RWPE1 (cell line): ENCODE data around the gene MED9.

Source experiments
- CTCF ChIA-PET: fragments of 350-600 bp; sonication (Branson Sonifier 250); formaldehyde crosslinking; extraction: SDS; loops from one replicate; lab custom pipeline; 2021; lab: Yijun Ruan, JAX
- POLR2A ChIA-PET: fragments of 400-600 bp; formaldehyde crosslinking; extraction: SDS; loops from one replicate; lab custom pipeline; 2020; ENCODE audit warnings: antibody characterized with exemption; ENCODE audit not compliant: low non-redundant PET; lab: Yijun Ruan, JAX
- DNase-seq: peaks from one replicate; pipeline ENCODE4 v3.0.0; 2012; ENCODE audit warnings: low spot score
- H3K27ac ChIP-seq: fragments of 450-650 bp; 2 replicates; pipeline ENCODE4 v1.5.1; 2017
- TF ChIP-seq, protein P1 (sequence below): fragments of 450-650 bp; conservative IDR thresholded peaks from 2 replicates; pipeline ENCODE4 v1.5.1; 2017; ENCODE audit warnings: low read depth, mild to moderate bottlenecking

Gene MED9

DNA sequence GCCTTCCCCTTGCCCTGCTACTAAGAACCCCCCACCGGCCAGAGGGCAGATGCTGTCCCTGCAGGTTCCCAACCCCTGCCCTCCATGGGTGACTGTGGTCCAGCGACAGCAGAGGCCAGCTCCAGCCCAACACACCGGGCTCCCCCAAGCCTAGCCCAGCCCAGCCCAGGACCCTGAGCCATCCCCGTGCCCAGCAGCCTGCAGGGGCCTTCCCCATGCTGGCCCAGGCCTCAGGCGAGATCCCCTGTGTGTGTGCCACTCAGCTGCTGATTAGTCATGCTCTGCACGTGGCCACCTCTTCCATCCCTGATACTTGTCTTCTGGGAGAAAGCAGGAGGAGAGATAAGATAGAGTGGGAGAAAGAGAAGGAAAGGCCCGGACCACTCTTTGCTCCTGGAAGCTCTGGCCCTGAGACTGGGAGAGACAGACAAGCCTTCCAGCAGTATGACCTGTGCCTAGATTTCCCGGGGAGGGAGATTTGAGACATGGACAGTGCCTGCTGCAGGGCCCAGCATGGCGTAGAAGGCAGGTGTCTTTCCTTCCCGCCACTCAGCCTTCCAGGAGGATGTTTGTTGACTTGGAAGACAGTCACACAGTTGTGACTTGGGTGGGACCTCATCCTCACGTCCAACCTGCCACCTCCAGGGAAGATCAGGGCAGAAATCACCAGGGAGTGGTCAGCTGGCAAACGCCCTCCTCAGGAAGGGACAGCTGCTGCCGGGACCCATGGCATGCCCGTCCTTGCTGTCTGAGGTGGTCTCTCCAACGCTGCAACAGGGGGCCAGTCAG is 60.7 kb downstream of the MED9 start:
- TF ChIP-seq, protein P1, sequence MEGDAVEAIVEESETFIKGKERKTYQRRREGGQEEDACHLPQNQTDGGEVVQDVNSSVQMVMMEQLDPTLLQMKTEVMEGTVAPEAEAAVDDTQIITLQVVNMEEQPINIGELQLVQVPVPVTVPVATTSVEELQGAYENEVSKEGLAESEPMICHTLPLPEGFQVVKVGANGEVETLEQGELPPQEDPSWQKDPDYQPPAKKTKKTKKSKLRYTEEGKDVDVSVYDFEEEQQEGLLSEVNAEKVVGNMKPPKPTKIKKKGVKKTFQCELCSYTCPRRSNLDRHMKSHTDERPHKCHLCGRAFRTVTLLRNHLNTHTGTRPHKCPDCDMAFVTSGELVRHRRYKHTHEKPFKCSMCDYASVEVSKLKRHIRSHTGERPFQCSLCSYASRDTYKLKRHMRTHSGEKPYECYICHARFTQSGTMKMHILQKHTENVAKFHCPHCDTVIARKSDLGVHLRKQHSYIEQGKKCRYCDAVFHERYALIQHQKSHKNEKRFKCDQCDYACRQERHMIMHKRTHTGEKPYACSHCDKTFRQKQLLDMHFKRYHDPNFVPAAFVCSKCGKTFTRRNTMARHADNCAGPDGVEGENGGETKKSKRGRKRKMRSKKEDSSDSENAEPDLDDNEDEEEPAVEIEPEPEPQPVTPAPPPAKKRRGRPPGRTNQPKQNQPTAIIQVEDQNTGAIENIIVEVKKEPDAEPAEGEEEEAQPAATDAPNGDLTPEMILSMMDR: no peak
- POLR2A ChIA-PET: no interaction called here
- no peak for DNase-seq
- CTCF ChIA-PET: interaction anchor here (0.9 kb wide), 1 partner anchor 182 kb away, joined by 3 read pairs; no protein-coding TSS in a partner anchor
- no peak overlapping the region for H3K27ac ChIP-seq

DNA sequence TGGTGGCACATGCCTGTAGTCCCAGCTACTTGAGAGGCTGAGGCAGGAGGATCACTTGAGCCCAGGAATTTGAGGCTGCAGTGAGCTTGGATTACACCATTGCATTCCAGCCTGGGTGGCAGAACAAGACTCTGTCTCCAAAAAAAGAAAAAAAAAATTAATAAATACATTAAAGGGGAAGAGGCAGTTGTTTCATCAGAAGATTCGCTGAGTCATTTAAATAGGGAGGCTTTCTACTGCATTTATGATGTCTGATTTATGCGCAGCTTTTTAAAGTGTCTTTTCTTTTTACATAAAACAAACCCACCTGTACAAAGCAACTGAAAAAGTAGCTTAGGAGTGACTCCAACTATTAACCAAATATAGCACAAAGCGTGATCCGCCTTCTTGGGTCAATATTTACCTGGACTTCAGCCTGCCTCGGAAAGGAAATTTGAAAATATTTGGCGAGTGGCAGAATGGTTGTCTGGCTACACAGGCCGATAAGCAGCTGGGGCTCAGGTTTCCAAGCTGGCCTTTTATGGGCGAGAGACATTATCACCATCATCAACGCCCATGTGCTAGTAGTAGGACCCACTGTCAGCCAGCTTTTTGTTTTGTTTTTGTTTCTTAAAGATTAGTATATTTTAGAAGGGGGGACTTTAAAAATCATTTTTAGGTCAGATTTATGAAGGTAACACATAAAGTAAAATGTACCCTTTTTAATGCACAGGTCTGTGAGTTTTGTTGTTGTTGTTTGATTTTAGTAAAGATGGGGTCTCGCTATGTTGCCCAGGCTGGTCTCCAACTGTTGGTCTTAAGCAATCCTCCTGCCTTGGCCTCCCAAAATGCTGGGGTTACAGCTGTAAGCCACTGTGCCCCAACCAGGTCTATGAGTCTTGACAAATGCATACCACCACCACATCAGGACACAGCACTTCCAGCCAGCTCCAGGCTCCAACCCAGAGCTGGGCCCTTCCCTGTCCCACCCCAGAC is 61.9 kb downstream of the MED9 start:
- ChIA-PET POLR2A (no interaction called here), CTCF (interaction anchor here (0.6 to 0.9 kb wide), 3 partner anchors 80 to 562 kb away, joined by 3 to 6 read pairs (median 3); no protein-coding TSS in a partner anchor)
- H3K27ac ChIP-seq: no peak overlapping the region
- TF ChIP-seq, protein P1: no peak
- no peak for DNase-seq

DNA sequence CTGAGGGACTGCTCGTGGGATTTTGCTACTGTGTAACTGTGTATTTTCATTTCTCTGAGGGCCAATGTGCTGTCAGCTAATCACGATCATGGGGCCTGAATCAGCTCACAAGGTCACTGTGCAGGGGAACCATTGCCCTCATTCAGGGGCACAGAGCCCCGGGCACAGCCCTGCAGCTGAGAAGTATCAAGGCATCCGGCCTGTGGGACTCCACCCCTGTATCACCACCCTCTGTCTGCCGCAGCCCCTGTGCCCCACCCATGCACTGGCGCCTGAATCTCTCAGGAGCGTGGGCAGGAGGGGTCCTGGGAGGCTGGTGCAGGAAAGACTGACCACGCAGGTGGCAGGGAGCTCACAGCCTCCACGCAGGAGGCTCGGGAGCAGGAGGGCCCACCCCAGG is 62.8 kb downstream of the MED9 start:
- POLR2A ChIA-PET: no interaction called here
- no peak overlapping the region for H3K27ac ChIP-seq

DNA sequence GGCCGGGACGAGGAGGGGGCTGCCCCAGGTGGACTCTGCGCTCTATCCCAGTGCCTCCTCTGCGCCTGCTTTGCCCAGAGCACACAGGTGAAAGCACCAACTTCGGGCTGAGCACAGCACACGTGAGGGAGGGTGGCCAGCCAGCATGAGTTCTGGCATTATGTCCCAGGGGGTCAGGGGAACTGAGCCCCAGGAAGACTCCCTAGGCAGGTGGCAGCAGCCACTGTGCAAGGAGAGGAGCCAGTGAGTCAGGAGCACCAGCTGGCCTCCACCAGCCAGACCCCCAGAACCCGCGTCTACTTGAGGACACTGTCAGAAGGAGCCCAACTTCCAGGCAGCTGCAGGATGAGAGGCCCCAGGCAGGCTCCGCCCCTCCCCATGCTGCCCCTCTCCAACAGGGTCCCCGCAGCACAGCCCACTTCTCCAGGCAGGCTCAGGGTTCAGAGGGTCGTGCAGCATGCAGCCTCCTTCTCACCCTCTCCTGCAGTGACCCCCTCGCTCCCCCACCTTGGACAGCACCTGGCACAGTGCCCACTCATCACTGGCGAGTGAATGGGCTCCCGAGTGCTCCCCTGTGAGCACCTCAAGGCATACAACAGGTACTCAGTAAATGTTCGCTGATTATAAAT is 63.6 kb downstream of the MED9 start:
- H3K27ac ChIP-seq: no peak overlapping the region
- ChIA-PET POLR2A (no interaction called here), CTCF (interaction anchor here (0.6 kb wide), 1 partner anchor 121 kb away, joined by 3 read pairs; no protein-coding TSS in a partner anchor)
- DNase-seq: no peak
- TF ChIP-seq, protein P1: no peak

More for the DNA sequence above, 62.8 kb downstream of the MED9 start:
- TF ChIP-seq, protein P1: no peak
- no peak for DNase-seq
- CTCF ChIA-PET: interaction anchor here (0.6 kb wide), 1 partner anchor 122 kb away, joined by 3 read pairs; no protein-coding TSS in a partner anchor

DNA sequence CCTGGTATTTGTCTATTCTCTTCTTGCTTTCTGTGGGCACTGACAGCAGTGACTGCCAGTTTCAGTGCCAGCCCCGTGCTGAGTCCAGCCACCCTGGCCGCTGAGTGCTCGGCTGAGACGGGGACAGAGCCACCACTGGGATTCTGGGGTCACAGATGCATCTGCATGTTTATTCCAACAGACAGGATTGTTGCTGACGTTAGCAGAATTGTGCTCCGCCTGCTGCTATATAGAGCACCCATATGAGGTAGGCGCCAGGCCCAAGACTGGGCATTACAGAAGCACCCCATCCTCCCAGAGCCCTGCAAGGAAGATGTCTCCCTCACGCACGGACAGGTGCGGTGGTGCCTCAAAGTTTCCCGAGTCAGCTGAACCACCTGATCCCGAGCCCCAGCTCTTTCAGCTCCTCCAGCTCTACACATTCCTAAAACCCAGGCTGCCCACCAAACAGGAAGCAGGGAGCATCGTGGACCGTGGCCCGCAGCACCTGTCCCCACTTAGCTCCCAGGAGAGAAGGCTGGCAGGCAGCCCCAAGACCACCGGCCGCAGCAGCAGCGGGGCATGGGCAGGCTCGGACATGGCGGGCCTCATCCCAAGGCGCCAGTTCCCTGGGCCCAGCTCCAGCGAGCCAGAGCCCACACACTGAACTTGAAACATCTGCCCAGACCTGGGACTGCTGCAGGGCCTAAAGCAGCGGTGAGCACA is 64.3 kb downstream of the MED9 start:
- H3K27ac ChIP-seq: no peak overlapping the region
- ChIA-PET POLR2A (no interaction called here), CTCF (no interaction called here)
- DNase-seq: no peak
- TF ChIP-seq, protein P1: no peak
